Activated CD8-positive, alpha-beta memory T cell treated with anti-CD3 and anti-CD28 coated beads, Interleukin-2, amount 50 U/mL, for 24 hours (primary cell): ENCODE measurements around the gene EDDM13.
A peak's percentile ranks its signal among the peaks of the same experiment; 100 is the strongest.
"Not testable (repeated sequence)": the region's sequence is repeated elsewhere in the genome, so short reads cannot be mapped to it uniquely, and the experiment has no call there.

ENCODE experiments used
- DNase-seq: peaks from one replicate; pipeline ENCODE4 v3.0.0-alpha.2; 2020; ENCODE audit errors: extremely low read depth

EDDM13 gene, protein sequence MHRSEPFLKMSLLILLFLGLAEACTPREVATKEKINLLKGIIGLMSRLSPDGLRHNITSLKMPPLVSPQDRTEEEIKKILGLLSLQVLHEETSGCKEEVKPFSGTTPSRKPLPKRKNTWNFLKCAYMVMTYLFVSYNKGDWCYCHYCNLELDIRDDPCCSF

GRCh38 chr19:56272161-56272798 is at the start of gene EDDM13:
Gene EDDM13, plus strand, starts transcription at chr19:56272748. Its CDS starts 87 bp downstream, at chr19:56272835.
- no peak for DNase-seq

GRCh38 chr19:56222901-56223300 is 49.6 kb upstream of the EDDM13 start:
- no peak for DNase-seq

DNA sequence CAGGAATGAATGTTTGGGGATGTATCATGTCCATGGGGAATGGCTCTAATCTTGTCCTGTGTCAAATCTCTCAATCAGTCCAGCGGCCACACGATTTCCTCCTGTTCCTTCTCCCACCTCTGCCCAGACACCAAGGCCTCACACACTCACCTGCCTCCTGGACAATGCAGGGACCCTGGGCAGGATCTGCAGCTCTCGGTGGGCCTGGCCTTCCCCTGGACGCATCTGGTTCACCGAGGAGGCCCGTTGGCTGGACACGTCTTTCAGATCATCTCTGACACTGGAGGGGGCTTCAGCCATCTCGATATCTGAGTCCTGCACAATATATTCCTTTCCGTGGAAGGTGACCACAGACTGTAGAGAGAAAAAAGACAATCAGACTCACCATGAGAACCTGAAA is 49.1 kb upstream of the EDDM13 start:
- no peak for DNase-seq

DNA sequence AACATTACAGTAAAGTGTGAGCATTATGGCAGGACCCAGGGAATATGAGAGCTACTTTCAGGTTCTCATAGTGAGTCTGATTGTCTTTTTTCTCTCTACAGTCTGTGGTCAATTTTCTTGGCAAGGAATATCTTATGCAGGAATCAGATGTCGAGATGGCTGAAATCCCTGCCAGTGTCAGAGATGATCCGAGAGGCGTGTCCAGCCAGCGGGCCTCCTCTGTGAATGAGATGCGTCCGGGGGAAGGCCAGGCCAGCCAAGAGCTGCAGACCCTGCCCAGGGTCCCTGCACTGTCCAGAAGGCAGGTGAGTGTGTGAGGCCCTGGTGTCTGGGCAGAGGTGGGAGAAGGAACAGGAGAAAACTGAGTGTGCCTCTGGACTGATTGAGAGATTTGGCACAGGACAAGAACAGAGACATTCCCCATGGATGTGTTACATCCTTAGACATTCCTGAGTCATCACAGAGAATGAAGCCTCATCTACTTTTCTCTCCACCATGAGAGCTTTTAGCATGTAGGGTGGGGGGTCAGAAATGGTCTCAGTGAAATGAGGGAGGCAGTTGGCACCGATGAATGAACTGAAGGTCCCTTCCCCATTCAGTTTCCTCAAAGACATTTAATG is 27.3 kb upstream of the EDDM13 start:
- no peak for DNase-seq

DNA sequence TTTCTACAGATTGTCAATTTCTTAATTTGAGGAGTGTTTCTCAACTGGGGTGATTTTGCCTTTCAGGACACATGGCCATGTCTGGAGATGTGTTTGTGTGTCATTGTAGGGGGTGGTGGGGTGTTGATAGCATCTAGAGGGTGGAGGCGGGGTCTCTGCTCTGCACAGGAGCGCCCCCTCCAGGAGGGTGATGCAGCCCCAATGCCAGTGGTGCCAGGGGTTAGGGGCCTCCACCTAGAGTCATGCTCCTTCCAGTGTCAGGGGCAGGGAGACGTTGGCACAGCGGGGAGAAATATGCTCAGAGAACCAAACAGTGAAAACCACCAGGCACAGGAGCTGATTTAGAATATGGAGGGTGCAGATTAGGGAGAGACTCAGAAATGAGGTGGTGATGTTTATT is 26.8 kb upstream of the EDDM13 start:
- not testable (repeated sequence) for DNase-seq

- not testable (repeated sequence) for DNase-seq
Observed at GRCh38 chr19:56248736-56249338, 23.7 kb upstream of the EDDM13 start.

- peak; percentile 47 for DNase-seq
Observed at GRCh38 chr19:56252699-56253422, 19.7 kb upstream of the EDDM13 start.

DNA sequence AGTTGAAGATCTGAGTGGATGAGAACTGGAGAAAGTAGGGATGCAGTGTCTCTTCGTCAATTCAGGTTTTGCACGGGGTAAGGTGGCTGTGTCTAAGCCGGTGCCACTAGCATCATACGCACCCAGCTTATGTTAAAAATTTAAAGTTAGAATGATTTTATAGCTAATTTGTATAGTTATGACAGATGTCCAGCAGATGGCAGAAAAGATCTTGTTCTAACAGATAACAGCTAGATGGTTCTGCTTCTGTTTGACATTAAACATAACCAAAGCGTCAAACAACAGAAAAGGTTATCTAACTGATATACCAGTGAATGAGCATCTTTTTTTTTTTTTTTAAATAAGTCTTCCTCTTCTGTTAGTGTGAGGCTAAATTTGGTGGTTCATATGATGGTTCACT is 18.8 kb upstream of the EDDM13 start:
- no peak for DNase-seq

DNA sequence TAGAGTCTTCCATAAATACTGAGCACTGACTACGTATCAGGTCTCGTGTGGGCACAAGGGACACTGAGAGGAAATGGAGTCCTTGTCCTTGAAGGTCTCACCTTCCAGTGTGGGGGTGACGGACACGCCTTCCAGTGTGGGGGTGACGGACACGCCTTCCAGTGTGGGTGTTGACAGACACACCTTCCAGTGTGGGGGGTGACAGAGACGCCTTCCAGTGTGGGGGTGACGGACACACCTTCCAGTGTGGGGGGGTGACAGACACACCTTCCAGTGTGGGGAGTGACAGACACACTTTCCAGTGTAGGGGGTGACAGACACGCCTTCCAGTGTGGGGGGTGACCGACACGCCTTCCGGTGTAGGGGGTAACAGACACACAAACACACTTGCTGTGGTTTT is 14.3 kb upstream of the EDDM13 start:
- no peak for DNase-seq

GRCh38 chr19:56261145-56261544 is 11.4 kb upstream of the EDDM13 start:
- DNase-seq, result no peak

- DNase-seq, result not testable (repeated sequence)
Observed at GRCh38 chr19:56261932-56262331, 10.6 kb upstream of the EDDM13 start.

GRCh38 chr19:56263319-56263718 is 9.2 kb upstream of the EDDM13 start:
- DNase-seq, result no peak

GRCh38 chr19:56266051-56266450 is 6.5 kb upstream of the EDDM13 start:
- DNase-seq, result no peak

DNA sequence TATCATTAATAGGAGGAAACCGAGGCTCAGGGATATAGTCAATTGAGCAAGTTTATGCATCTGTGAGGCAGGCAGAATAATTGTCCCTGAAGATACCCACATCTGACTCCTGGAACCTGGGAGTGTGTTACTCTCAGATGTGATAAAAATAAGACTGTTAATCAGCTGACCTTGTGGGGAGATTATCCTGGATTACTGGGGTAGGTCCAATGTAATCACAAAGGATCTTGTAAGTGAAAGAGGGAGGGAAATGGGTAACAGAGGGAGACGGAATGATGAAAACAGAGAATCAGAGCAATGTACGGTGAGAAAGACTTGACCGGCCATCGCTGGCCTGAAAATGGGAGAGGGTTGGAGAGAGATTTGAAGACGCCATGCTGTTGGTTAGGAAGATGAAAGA is 3.2 kb upstream of the EDDM13 start:
- no peak for DNase-seq

DNA sequence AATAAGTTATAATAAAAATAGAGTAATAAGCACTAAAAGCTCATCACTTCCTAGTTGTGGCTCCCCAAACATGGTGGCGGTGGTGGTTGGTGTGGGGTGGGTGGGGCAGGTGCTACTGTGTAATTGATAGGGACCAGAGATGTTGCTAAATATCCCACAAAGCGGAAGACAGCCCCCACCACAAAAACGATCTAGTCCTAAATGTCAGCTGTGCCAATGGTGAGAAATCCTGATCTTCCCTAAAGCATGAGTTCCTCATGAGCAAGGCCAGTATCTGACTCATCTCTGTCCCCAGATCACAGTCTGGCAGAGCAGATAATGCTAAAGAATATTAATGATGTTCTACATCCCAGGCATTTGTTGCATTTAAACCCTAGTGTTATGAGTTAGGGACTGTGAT is 1.9 kb upstream of the EDDM13 start:
- DNase-seq, result no peak

- no peak for DNase-seq
Observed at GRCh38 chr19:56271151-56271550, 1.4 kb upstream of the EDDM13 start.

GRCh38 chr19:56273563-56274117 is 1.1 kb downstream of the EDDM13 start:
- no peak for DNase-seq

DNA sequence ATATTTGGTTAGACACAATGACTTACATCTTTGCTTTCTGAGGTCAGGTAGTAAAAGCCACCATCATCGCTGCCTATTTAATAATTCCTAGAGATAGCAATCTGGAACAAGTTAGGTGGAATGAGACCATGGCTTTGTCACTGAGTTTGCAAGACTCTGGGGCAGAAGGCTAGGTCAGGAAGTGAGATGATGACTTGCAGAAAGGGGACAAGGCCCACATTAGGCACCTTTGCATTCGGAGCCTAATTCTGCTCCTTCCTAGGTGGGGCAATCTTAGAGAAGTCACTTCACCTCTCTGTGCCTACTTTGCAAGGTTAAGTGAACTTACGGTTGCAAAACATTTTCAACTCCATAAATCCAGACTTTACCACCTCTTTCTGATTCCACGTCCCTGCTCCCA is 10.3 kb downstream of the EDDM13 start:
- DNase-seq, result no peak

DNA sequence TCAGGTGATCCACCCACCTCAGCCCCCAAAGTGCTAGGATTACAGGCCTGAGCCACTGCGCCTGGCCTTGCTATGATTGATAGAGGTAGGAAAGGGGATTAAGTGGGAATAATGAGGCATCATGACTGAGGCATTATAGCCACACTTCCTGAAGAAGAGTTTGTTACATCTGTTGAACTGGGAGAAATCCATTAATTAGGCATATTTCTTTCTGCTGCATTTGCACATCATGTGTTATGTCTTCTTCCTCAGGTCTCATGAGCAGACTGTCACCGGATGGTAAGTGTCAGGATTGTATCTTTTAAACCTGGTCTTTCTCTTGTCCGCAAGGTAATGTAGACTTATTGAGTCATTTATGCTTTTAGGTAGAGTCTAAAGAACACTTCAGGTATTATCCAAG is 12.2 kb downstream of the EDDM13 start:
- DNase-seq, result no peak

DNA sequence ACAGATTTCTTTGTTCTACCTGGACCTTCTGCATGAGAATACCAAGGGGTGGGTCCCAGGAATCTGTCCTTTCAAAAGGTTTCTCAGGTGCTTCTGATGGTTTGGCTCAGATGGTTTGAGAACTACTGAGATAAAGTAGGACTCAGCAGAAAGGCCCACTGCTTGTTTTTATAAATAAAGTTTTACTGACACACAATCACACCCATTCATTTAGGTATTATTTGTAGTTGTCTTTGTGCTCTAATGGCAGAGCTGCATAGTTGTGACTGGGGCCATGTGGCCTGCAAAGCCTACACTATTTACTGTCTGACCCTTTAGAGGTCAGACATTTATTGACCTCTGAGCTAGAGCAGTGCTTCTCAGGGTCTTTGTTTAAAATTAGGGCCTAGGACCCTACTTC is 17.6 kb downstream of the EDDM13 start:
- no peak for DNase-seq

GRCh38 chr19:56291867-56292266 is 19.3 kb downstream of the EDDM13 start:
- DNase-seq, result no peak

- DNase-seq, result no peak
Observed at GRCh38 chr19:56294549-56294948, 22.0 kb downstream of the EDDM13 start.
